Astrocyte (in vitro differentiated cells and primary cell): ENCODE data around the gene HECTD4. TPM values are rescaled to one million over a fixed set of nuclear protein-coding genes. Genes with fewer than 3 reads are reported as not detected.

Experiments
- DNase-seq: peaks from one replicate; pipeline ENCODE4 v3.0.0-alpha.2; 2010; ENCODE audit warnings: low read depth
- FAIRE-seq: peaks from 2 replicates; lab custom pipeline; 2011; peaks lifted over from hg19 to GRCh38; lab: Jason Lieb, UNC
- H2AFZ ChIP-seq: 2 replicates; pipeline ENCODE4 v1.6.0; 2012; ENCODE audit warnings: low read depth, low read length, inconsistent platforms
- H3K27ac ChIP-seq: 2 replicates; pipeline ENCODE4 v1.5.1; 2011; ENCODE audit warnings: low read depth, low read length, inconsistent platforms
- H3K27me3 ChIP-seq: 2 replicates; pipeline ENCODE4 v1.6.0; 2011; ENCODE audit warnings: low read length, inconsistent platforms; ENCODE audit not compliant: insufficient read depth
- H3K36me3 ChIP-seq: 2 replicates; pipeline ENCODE4 v1.5.1; 2011; ENCODE audit warnings: low read length, inconsistent platforms; ENCODE audit not compliant: insufficient read depth
- H3K4me1 ChIP-seq: 2 replicates; pipeline ENCODE4 v1.5.1; 2011; ENCODE audit warnings: low read length, inconsistent platforms; ENCODE audit not compliant: insufficient read depth
- H3K4me2 ChIP-seq: 2 replicates; pipeline ENCODE4 v1.6.0; 2012; ENCODE audit warnings: low read length, inconsistent platforms
- H3K4me3 ChIP-seq: 2 replicates; pipeline ENCODE4 v1.5.1; 2011; ENCODE audit warnings: low read depth, mild to moderate bottlenecking, low read length, inconsistent platforms; ENCODE audit not compliant: insufficient read depth
- H3K79me2 ChIP-seq: 2 replicates; pipeline ENCODE4 v1.6.0; 2012; ENCODE audit warnings: mild to moderate bottlenecking, low read length, inconsistent platforms; ENCODE audit not compliant: insufficient read depth
- H3K9ac ChIP-seq: 2 replicates; pipeline ENCODE4 v1.6.0; 2012; ENCODE audit warnings: mild to moderate bottlenecking, low read length, inconsistent platforms
- H3K9me3 ChIP-seq: 2 replicates; pipeline ENCODE4 v1.5.1; 2012; ENCODE audit warnings: low read depth, mild to moderate bottlenecking, low read length, inconsistent platforms; ENCODE audit not compliant: insufficient read depth
- H4K20me1 ChIP-seq: 2 replicates; pipeline ENCODE4 v1.6.0; 2012; ENCODE audit warnings: low read length, inconsistent platforms; ENCODE audit not compliant: insufficient read depth
- H3K27ac Mint-ChIP-seq: one replicate; pipeline ENCODE4 v1.8.0; 2021; ENCODE audit warnings: mild to moderate bottlenecking, mixed read lengths; ENCODE audit not compliant: unreplicated experiment
- H3K27me3 Mint-ChIP-seq: one replicate; pipeline ENCODE4 v1.8.0; 2021; ENCODE audit warnings: low read depth, mixed read lengths; ENCODE audit not compliant: unreplicated experiment
- H3K36me3 Mint-ChIP-seq: one replicate; pipeline ENCODE4 v1.8.0; 2021; ENCODE audit warnings: low read depth, mixed read lengths; ENCODE audit not compliant: unreplicated experiment
- H3K4me1 Mint-ChIP-seq: one replicate; pipeline ENCODE4 v1.8.0; 2021; ENCODE audit warnings: low read depth, mixed read lengths; ENCODE audit not compliant: unreplicated experiment
- H3K4me3 Mint-ChIP-seq: one replicate; pipeline ENCODE4 v1.8.0; 2021; ENCODE audit warnings: mild to moderate bottlenecking, moderate library complexity, mixed read lengths; ENCODE audit not compliant: unreplicated experiment
- H3K9me3 Mint-ChIP-seq: one replicate; pipeline ENCODE4 v1.8.0; 2021; ENCODE audit warnings: mild to moderate bottlenecking, mixed read lengths; ENCODE audit not compliant: unreplicated experiment
- CTCF ChIP-seq: IDR thresholded peaks from 2 replicates; pipeline ENCODE4 v1.5.1; 2011; ENCODE audit warnings: low read depth, mild to moderate bottlenecking, inconsistent platforms, low read length, moderate library complexity; ENCODE audit not compliant: insufficient read depth
- EZH2 ChIP-seq: IDR thresholded peaks from 2 replicates; pipeline ENCODE4 v1.6.1; 2012; ENCODE audit warnings: mild to moderate bottlenecking, low read length, inconsistent platforms; ENCODE audit not compliant: insufficient read depth
- total RNA-seq: library from RNA; stranded (reverse); gene quantifications from 2 replicates; pipeline ENCODE4 v1.2.1, GENCODE V29; 2021

Gene HECTD4
- total RNA-seq, 1 donor from 2014 or later: 38.9 TPM

- no peaks in the 10 kb centered on the region for H3K27me3 ChIP-seq
- no peak overlapping the region for H3K27ac ChIP-seq
- FAIRE-seq (no peak), DNase-seq (no peak)
- Mint-ChIP-seq H3K36me3 (peaks cover 5% of the 10 kb centered on the region), H3K4me1 (no peaks in the 10 kb centered on the region), H3K27me3 (no peaks in the 10 kb centered on the region), H3K9me3 (no peaks in the 10 kb centered on the region), H3K27ac (no peak overlapping the region), H3K4me3 (no peak overlapping the region)
- H3K4me1 ChIP-seq: no peaks in the 10 kb centered on the region
- no peak overlapping the region for H3K4me2 ChIP-seq
- H2AFZ ChIP-seq: no peak overlapping the region
- no peak overlapping the region for H3K4me3 ChIP-seq
- H3K79me2 ChIP-seq: no peaks in the 10 kb centered on the region
- peaks cover 3% of the 10 kb centered on the region for H3K36me3 ChIP-seq
- H3K9me3 ChIP-seq: no peaks in the 10 kb centered on the region
- TF ChIP-seq EZH2 (no peak), CTCF (no peak)
- H4K20me1 ChIP-seq: no peaks in the 10 kb centered on the region
- no peak overlapping the region for H3K9ac ChIP-seq
Measured at GRCh38 chr12:112275836-112276235, 106.4 kb downstream of the HECTD4 start.

- peaks cover 9% of the 10 kb centered on the region for H3K36me3 Mint-ChIP-seq
- no peak for TF ChIP-seq EZH2
- TF ChIP-seq CTCF: no peak
- Histone ChIP-seq H3K27me3 (no peaks in the 10 kb centered on the region), H3K4me1 (no peaks in the 10 kb centered on the region), H3K4me2 (no peak overlapping the region), H3K36me3 (peaks cover 3% of the 10 kb centered on the region), H4K20me1 (no peaks in the 10 kb centered on the region), H3K9ac (no peak overlapping the region), H2AFZ (no peak overlapping the region), H3K79me2 (no peaks in the 10 kb centered on the region), H3K4me3 (no peak overlapping the region), H3K27ac (no peak overlapping the region), H3K9me3 (no peaks in the 10 kb centered on the region)
- H3K27ac Mint-ChIP-seq: no peak overlapping the region
- FAIRE-seq (no peak), DNase-seq (no peak)
- no peaks in the 10 kb centered on the region for H3K27me3 Mint-ChIP-seq
- no peaks in the 10 kb centered on the region for H3K4me1 Mint-ChIP-seq
- no peak overlapping the region for H3K4me3 Mint-ChIP-seq
- H3K9me3 Mint-ChIP-seq: no peaks in the 10 kb centered on the region
Measured at GRCh38 chr12:112275207-112275606, 107.0 kb downstream of the HECTD4 start.

- no peaks in the 10 kb centered on the region for H3K4me1 Mint-ChIP-seq
- H3K27ac Mint-ChIP-seq: no peak overlapping the region
- Histone ChIP-seq H3K4me1 (no peaks in the 10 kb centered on the region), H3K27me3 (no peaks in the 10 kb centered on the region), H3K9ac (no peak overlapping the region), H3K4me2 (no peak overlapping the region), H3K27ac (no peak overlapping the region), H3K4me3 (no peak overlapping the region), H2AFZ (no peak overlapping the region), H3K36me3 (peaks cover 4% of the 10 kb centered on the region), H4K20me1 (no peaks in the 10 kb centered on the region), H3K79me2 (no peaks in the 10 kb centered on the region), H3K9me3 (no peaks in the 10 kb centered on the region)
- H3K4me3 Mint-ChIP-seq: no peak overlapping the region
- TF ChIP-seq EZH2 (no peak), CTCF (no peak)
- FAIRE-seq: no peak
- H3K9me3 Mint-ChIP-seq: no peaks in the 10 kb centered on the region
- H3K27me3 Mint-ChIP-seq: no peaks in the 10 kb centered on the region
- peaks cover 16% of the 10 kb centered on the region for H3K36me3 Mint-ChIP-seq
- DNase-seq: no peak
Measured at GRCh38 chr12:112270673-112271072, 111.6 kb downstream of the HECTD4 start.
